CD4-positive, alpha-beta T cell treated with Interleukin-4 for 1 hour (primary cell): ENCODE data around the gene TMPRSS2.
A peak's percentile ranks its signal among the peaks of the same experiment; 100 is the strongest.

Experiments
- DNase-seq, 2 donors: peaks; one replicate each; pipeline ENCODE4 v3.0.0-alpha.2; 2020 to 2022

Gene TMPRSS2

GRCh38 chr21:41507521-41508414 lies at the start of gene TMPRSS2:
TMPRSS2 (minus strand) TSS chr21:41508158; CDS start chr21:41498133, 10,025 bp downstream.
- no peak for DNase-seq

- no peak for DNase-seq
These were observed 47.1 kb upstream of the TMPRSS2 start for GRCh38 chr21:41555057-41555456.

GRCh38 chr21:41552254-41552653 lies 44.3 kb upstream of the TMPRSS2 start:
- DNase-seq, result no peak

DNA sequence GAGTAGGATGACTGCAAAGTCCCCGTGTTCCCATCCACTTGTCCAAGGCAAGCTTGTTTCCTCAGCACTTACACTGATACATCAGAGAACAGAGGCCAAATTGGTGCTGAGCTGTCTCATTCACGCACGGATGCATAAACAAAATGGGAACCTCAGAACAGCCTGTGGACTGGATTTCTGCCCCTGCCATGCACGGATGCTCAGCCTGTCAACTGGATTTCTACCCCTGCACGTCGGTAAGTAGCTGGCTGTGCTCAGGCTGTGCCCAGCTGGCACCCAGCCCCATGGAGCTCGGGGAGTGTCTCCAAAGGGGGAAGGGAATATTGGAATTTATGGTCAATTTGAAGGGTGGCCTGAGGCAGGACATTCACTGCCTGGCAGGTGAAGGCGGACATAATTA lies 40.8 kb upstream of the TMPRSS2 start:
- no peak for DNase-seq

DNA sequence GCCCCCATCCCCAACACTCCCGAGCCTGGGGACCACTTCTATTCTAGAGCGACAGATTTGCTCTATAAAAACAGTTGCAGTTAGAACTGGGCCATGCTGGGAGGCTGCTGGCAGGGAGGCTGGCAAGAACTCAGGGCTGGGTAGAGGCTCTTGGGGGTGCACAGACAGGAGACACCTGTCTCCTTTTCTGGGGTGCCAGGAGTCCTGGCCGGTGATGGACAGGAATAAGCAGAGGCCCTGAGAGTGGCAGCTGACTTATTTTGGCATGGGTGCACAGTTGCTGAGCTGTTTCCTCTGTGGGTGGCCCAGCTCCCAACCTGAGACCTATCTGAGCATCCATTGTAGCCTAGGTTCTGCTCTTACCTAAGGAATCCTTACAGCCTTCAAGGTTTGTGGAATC lies 39.2 kb upstream of the TMPRSS2 start:
- no peak for DNase-seq

- no peak for DNase-seq
These were observed 37.8 kb upstream of the TMPRSS2 start for GRCh38 chr21:41545500-41546359.

GRCh38 chr21:41542727-41543126 lies 34.8 kb upstream of the TMPRSS2 start:
- DNase-seq, result no peak

GRCh38 chr21:41537356-41537755 lies 29.4 kb upstream of the TMPRSS2 start:
- DNase-seq, result no peak

GRCh38 chr21:41536827-41537103 lies 28.8 kb upstream of the TMPRSS2 start:
- DNase-seq, result no peak

DNA sequence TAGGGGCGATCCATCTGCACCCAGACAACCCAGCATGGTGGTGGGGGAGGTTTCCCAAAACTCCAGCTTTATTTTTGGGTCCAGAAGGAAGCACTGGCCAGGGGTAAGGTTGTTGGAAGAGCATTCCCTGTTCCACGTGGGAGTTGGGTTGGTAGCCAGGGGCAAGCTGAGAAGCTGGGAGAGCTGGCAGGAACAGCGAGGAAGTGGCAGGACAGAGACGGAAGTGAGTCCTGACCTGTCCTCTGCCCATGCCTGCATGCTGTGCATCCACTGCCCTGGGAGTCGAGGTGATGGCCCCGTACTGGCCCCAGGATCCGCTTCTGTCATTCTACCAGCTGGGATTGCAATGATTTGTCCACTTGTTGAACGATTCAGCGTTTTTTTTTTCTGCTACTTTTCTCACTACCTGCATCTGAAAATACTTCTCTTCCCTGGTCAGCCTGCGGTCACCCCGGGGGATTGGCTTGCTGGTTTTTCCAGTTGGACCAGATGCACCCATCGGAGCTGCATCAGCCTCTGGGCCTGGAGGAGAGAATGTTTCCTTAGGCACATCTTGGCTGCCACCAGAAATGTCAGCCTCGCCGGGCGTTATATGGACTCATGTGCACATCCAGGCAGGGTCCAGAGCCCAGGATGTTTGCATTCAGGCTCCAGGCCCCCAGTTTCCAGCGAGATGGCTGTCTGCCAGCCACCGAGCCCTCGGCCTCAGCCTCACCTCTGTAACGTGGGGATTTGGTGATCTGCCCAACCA lies 28.3 kb upstream of the TMPRSS2 start:
- DNase-seq, result no peak

DNA sequence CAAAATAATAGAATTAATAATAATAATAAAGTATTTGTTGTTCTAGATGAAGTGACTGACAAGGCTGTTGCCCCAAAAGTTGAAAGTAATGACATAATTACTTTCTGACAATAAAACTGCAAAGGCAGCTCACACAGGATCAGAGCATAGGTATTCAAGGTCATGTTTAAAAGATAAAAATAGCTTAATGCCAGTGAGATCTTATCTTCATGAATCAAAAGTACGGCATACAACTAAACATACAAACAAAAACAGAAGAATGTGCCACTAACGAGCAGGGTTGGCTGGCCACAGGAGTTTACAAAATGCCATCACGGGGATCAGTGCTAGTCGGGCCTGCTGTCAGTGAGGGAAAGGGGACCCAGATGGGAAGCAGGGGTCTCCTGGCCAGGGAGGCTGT lies 22.4 kb upstream of the TMPRSS2 start:
- DNase-seq, result no peak

- DNase-seq, result no peak
These were observed 21.8 kb upstream of the TMPRSS2 start for GRCh38 chr21:41529769-41530168.

DNA sequence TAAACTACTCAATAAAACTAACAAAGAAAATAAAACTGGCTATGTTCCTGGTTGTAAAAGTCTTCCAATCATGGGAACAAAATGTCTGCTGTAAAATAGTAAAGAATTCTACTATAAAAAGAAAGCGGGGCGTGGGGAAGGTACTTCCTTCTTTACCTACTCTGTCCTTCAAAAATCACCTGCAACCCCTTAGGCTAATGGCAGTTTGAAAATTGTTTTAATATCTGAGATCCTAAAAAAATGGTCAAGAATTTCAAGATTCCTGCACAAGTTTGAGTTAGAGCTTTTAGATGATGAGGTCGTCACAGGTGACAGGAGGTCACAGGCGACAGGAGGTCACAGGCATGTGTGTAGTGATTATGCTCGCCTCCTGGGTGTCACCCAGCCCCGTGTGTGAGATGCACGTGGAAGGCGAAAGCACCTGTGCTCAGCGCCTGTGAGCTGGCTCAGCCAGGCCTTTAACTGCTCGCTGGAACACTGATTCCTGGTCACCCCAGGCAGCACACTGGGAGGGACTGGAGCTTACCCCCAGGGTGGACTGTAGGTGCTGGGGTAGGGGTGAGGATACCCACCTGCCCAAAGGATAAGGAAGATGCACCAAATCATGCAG lies 18.6 kb upstream of the TMPRSS2 start:
- no peak for DNase-seq

DNA sequence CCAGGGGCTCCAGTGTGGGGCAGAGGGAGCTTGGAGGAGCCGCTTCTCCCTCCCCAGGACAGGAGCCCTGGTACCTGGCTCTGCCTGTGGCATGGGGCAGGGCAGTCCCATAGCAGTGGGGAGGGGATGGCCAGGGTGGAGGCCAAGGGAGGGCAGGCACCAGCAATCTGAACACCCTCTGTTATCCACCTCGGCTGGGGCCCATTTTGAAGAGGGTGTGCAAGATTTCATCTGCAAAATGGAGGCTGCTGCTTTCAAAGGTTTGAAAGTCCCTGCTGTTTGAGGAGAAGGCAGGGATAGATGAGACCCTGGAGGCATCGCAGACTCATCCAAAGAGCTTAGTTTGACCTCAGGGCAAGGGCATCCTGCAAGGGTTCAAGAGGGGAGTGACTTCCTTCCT lies 15.2 kb upstream of the TMPRSS2 start:
- DNase-seq, result no peak

DNA sequence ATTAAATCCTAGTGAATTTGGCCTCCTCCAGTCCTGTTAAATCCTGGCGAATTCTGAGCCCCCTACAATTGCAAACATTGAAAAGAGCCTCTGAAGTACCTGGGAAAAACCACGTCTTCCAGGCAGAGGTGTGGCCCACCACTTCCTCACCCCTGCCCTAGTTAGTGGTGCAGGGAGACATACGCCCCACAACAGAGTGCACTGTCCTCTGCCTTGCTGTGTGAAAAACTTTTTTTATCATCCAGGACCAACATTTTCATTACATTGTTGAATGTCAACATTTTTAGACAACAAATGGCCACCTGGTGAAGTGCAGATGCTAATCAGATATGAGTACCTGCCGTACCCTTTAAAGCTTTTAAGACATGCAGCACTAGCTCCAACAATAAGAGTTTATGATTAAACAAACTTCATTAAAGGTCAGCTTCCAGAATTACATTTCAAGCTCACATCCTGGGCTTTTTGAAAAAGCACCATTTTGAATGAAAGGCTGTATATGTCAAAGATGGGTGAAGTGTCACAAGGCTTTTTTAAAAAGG lies 13.6 kb upstream of the TMPRSS2 start:
- peak in 1 of 2 donors; percentile 4 for DNase-seq

DNA sequence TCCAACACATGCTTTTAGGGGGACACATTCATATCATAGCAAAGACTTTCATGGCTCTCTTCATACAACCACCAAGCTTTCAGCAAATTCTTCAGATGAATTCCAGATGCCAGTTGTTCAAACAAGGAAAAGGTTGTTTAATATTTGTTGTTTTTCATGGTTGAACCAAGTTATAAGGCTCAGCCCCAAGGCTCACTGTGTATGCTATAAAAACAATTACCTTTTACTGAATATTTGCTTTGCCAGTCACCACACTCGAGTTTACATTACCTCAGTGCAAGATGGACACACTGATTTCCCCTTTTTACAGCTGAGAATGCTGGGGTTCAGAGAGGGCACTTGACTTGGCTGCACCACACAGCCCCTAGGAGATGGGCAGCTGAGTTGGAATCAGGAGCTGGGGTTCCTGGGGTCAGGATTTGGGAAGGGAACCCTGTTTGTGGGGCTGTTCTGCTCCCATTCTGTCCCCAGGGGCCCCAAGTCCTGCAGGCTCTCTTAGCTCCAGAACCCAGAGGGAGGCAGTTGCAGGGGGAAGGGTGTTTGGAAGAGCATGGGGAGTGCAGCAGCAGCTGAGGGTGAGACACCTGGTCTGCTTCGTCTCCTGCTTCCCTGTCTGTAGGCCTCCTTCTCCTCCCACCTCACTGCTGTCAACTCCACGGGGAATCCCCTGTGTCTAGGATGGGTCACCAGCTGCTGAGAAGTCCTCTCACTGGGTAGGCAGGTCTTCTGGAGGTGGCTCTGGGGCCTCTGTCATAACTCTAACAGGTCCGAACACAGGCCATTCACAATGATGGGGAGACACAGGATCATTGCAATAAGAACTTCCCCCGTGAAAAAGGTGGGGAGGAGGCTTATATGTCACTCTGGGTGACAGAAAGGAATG lies 12.8 kb upstream of the TMPRSS2 start:
- no peak for DNase-seq

DNA sequence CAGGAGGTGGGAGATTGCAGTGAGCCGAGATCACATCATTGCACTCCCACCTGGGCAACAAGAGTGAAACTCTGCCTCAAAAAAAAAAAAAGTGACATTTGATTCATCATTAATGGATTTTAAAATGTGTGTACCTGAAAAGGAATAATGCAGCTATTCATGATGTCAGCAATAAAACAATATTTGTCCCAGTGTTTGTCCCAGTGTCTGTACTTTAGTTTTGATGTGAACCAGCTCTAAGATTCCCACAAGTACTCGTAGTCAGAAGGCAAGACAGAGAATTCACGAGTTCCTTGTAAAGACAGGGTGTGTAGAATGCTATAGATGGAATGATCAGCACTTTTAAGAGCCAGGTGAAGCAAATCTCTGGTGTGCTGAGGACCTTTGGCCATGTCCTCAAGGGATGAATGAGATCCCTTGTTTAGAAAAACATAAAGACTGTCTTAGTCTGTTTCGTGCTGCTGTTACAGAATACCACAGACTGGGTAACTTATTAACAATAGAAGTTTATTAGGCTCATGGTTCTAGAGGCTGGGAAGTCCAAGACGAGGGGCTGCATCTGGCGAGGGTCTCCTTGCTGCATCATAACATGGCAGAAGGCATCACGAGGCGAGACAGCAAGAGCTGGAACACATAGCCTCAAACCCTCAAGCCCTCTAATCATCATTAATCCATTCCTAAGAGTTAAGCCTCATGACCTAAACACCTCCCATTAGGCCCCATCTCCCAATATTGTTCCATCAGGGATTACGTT lies 12.0 kb upstream of the TMPRSS2 start:
- DNase-seq, result no peak

DNA sequence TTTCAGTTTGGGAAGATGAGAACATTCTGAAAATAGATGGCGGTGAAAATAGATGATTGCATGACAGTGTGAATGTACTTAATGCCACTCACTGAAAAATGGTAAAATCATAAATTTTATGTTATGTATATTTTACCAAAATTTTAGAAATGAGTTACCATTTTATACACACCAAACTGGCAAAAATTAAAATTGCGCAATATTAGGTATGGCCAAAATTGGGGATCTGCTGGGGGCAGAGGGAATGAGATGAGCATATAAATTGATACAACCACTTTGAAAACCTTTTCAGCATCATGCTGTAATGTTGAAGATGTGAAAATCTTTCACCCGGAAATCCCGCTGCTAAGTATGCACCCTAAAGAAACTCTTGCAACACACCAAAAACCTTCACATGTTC lies 10.8 kb upstream of the TMPRSS2 start:
- no peak for DNase-seq

- no peak for DNase-seq
These were observed 3.9 kb upstream of the TMPRSS2 start for GRCh38 chr21:41511858-41512257.

DNA sequence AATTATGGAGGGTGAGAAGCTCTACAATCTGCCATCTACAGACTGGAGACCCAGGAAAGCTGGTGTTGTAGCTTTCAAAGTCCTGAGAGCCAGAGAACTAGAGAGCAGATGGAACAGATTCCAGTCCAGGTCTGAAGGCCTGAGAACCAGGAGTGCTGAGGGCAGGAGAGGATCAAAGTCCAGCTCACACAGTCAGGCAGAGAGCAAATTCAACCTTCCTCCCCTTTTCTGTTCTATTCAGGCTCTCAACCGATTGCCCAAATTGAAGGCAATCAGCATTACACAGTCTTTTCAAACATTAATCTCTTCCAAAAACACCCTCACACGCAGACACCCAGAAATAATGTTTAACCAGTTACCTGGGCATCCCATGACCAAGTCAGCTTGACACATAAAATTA lies 2.5 kb upstream of the TMPRSS2 start:
- no peak for DNase-seq

DNA sequence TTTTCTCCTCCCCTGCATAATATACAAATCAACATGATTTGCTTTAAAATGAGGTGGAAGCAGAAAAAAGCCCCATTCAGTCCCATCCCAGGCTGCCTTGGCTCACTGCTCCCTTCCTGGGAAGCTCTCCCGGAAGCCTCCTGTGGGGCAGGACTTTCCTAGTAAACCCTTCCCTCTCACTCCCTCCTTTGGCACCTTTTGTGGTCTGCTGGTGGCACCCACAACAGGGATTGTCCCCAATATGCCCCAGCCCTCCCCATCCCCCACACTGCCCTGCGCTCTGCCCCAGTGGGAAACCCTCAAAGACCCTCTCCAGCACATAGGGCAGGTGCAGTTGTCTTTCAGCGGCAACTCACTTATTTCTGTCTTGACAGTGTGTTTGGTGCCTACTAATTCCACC lies 1.8 kb upstream of the TMPRSS2 start:
- no peak for DNase-seq
